KMS-11 (cell line): ENCODE measurements around the gene MDN1.

Experiments used
- H2AFZ ChIP-seq: fragments of 200-600 bp; sonication (generic); 2 replicates; pipeline ENCODE4 v1.6.1; 2016; ENCODE audit warnings: antibody characterized with exemption, mixed run types, low read depth
- H3K27ac ChIP-seq: fragments of 200-600 bp; sonication (generic); 2 replicates; pipeline ENCODE4 v1.6.1; 2016; ENCODE audit warnings: mild to moderate bottlenecking, mixed run types
- H3K27me3 ChIP-seq: fragments of 200-600 bp; sonication (generic); 2 replicates; pipeline ENCODE4 v1.6.1; 2017; ENCODE audit warnings: mild to moderate bottlenecking, low read depth, mixed run types, moderate library complexity; ENCODE audit not compliant: insufficient read depth
- H3K36me3 ChIP-seq: fragments of 200-600 bp; sonication (generic); 2 replicates; pipeline ENCODE4 v1.6.1; 2017; ENCODE audit warnings: mild to moderate bottlenecking, mixed run types; ENCODE audit not compliant: insufficient read depth
- H3K4me1 ChIP-seq: fragments of 200-600 bp; sonication (generic); 2 replicates; pipeline ENCODE4 v1.6.1; 2016; ENCODE audit warnings: mild to moderate bottlenecking, low read depth, mixed run types; ENCODE audit not compliant: poor library complexity, severe bottlenecking
- H3K4me2 ChIP-seq: fragments of 200-600 bp; sonication (generic); 2 replicates; pipeline ENCODE4 v1.7.0; 2016; ENCODE audit warnings: mild to moderate bottlenecking, mixed run types
- H3K4me3 ChIP-seq: fragments of 200-600 bp; sonication (generic); IDR thresholded peaks from 2 replicates; pipeline ENCODE4 v1.6.1; 2017; ENCODE audit warnings: low read depth, low read length, mixed read lengths; ENCODE audit not compliant: insufficient read depth
- H3K79me2 ChIP-seq: fragments of 200-600 bp; sonication (generic); 2 replicates; pipeline ENCODE4 v1.6.1; 2016; ENCODE audit warnings: low read depth, mixed run types; ENCODE audit not compliant: insufficient read depth
- H3K9ac ChIP-seq: fragments of 200-600 bp; sonication (generic); 2 replicates; pipeline ENCODE4 v1.6.1; 2016; ENCODE audit warnings: mild to moderate bottlenecking, mixed run types
- H4K20me1 ChIP-seq: fragments of 200-600 bp; sonication (generic); 2 replicates; pipeline ENCODE4 v1.6.1; 2016; ENCODE audit warnings: mild to moderate bottlenecking, mixed run types; ENCODE audit not compliant: insufficient read depth
- TF ChIP-seq, protein P1 (sequence below): fragments of 200-600 bp; sonication (generic); conservative IDR thresholded peaks from 2 replicates; pipeline ENCODE4 v1.6.1; 2017; ENCODE audit warnings: low read depth, mild to moderate bottlenecking, antibody characterized with exemption, low read length, moderate library complexity, mixed read lengths

The MDN1 gene

DNA sequence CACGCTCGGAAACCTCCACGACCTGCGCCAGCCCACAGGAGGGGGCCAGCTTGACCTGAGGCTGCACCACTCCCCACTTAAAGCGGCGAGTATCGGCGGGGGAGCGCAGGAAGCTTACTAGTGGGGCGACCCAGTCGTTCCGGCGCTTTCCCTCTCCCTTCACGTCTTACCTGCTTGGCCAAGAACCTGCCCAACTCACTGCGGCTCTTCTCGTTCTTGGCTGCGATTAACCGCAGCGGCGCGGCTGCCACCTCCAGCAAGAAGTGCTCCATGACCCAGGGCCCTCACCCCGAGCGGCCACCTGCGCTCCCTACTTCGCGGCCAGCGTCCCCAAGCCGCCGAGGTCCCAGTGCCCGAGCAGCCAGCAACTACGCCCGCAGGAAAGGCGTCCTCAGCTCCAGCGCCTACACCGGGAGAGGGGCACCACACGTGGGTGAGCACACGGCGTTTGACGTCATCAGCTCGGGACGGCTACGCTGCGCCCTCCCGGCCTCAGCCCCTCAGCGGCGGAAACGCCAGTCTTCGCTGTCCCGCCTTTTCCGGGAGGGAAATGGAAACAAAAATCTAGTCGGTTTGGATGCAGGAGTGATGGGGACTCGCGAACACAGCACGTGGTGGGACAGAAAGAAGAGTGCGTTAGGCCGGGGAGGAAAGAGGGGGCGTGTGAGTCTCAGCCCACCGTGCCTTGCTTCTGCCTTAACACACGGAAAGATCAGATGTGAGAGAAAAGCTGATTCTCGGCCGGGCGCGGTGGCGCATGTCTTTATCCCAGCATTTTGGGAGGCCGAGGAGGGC, at the start of gene MDN1:
Gene MDN1 (minus strand): TSS at position 459 of the 795 bp plus-strand sequence. CDS start 187 bp downstream, at position 272.
- no peaks in the 10 kb centered on the region for H4K20me1 ChIP-seq
- H3K4me3 ChIP-seq, result no peak within 1 kb of the TSS
- peak within 1 kb of the TSS; percentile 64 for H3K4me2 ChIP-seq
- no peaks in the 10 kb centered on the region for H3K36me3 ChIP-seq
- peak within 1 kb of the TSS; percentile 87 for H3K9ac ChIP-seq
- H2AFZ ChIP-seq, result peak within 1 kb of the TSS; percentile 74
- H3K79me2 ChIP-seq, result peaks cover 47% of the 10 kb centered on the region
- peak within 1 kb of the TSS; percentile 85 for H3K27ac ChIP-seq
- TF ChIP-seq, protein P1, sequence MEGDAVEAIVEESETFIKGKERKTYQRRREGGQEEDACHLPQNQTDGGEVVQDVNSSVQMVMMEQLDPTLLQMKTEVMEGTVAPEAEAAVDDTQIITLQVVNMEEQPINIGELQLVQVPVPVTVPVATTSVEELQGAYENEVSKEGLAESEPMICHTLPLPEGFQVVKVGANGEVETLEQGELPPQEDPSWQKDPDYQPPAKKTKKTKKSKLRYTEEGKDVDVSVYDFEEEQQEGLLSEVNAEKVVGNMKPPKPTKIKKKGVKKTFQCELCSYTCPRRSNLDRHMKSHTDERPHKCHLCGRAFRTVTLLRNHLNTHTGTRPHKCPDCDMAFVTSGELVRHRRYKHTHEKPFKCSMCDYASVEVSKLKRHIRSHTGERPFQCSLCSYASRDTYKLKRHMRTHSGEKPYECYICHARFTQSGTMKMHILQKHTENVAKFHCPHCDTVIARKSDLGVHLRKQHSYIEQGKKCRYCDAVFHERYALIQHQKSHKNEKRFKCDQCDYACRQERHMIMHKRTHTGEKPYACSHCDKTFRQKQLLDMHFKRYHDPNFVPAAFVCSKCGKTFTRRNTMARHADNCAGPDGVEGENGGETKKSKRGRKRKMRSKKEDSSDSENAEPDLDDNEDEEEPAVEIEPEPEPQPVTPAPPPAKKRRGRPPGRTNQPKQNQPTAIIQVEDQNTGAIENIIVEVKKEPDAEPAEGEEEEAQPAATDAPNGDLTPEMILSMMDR, result no peak
- peaks cover 8% of the 10 kb centered on the region for H3K4me1 ChIP-seq
- no peaks in the 10 kb centered on the region for H3K27me3 ChIP-seq

DNA sequence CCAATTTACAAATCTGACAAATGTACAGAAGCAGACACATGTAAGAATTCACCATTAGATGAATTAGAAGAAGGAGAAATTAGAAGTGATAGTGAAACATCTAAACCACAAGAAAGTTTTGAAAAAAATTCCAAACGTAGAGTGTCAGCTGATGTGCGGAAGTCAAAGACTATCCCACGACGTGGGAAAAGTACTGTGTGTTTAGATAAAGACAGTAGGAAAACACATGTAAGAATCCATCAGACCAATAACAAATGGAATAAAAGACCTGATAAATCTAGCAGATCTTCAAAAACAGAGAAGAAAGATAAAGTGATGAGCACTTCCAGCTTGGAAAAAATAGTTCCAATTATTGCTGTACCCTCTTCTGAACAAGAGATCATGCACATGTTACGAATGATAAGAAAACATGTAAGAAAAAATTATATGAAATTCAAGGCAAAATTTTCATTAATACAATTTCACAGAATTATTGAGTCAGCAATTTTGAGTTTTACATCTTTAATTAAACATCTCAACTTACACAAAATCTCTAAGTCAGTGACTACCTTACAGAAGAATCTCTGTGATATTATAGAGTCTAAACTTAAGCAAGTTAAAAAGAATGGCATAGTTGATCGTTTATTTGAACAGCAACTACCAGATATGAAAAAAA, 46.6 kb upstream of the MDN1 start:
- no peak overlapping the region for H3K27ac ChIP-seq
- peaks cover 3% of the 10 kb centered on the region; the same call in 1 of the 2 replicates for H3K36me3 ChIP-seq
- H3K4me1 ChIP-seq, result no peaks in the 10 kb centered on the region
- H3K9ac ChIP-seq, result no peak overlapping the region
- no peak overlapping the region for H2AFZ ChIP-seq
- no peak overlapping the region for H3K4me3 ChIP-seq
- H3K27me3 ChIP-seq, result no peaks in the 10 kb centered on the region
- H3K79me2 ChIP-seq, result no peaks in the 10 kb centered on the region
- no peaks in the 10 kb centered on the region for H4K20me1 ChIP-seq
- TF ChIP-seq, protein P1, result no peak
- H3K4me2 ChIP-seq, result no peak overlapping the region

DNA sequence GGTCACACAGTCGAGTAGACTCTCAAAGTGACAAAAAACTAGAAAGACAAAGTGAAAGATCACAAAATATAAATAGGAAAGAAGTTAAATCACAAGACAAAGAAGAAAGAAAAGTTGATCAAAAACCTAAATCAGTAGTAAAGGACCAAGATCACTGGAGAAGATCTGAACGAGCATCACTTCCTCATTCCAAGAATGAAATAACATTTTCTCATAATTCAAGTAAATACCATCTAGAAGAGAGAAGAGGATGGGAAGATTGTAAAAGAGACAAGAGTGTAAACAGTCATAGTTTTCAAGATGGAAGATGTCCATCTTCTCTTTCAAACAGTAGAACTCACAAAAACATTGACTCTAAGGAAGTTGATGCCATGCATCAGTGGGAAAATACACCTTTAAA, 43.1 kb upstream of the MDN1 start:
- Histone ChIP-seq H3K9ac (no peak overlapping the region), H3K4me3 (no peak overlapping the region), H3K27ac (no peak overlapping the region), H3K27me3 (no peaks in the 10 kb centered on the region), H3K79me2 (no peaks in the 10 kb centered on the region), H3K4me2 (no peak overlapping the region), H3K36me3 (peaks cover 3% of the 10 kb centered on the region; the same call in 1 of the 2 replicates), H2AFZ (no peak overlapping the region), H4K20me1 (no peaks in the 10 kb centered on the region), H3K4me1 (no peaks in the 10 kb centered on the region)
- TF ChIP-seq, protein P1, result no peak

- peaks cover 3% of the 10 kb centered on the region; the same call in 1 of the 2 replicates for H3K36me3 ChIP-seq
- H3K27me3 ChIP-seq, result no peaks in the 10 kb centered on the region
- TF ChIP-seq, protein P1, result no peak
- no peak overlapping the region for H3K4me2 ChIP-seq
- H3K9ac ChIP-seq, result no peak overlapping the region
- H2AFZ ChIP-seq, result no peak overlapping the region
- H3K27ac ChIP-seq, result no peak overlapping the region
- no peaks in the 10 kb centered on the region for H3K4me1 ChIP-seq
- H3K79me2 ChIP-seq, result no peaks in the 10 kb centered on the region
- H4K20me1 ChIP-seq, result no peaks in the 10 kb centered on the region
- H3K4me3 ChIP-seq, result no peak overlapping the region
Observed at GRCh38 chr6:89862273-89862672, 42.7 kb upstream of the MDN1 start.
